ENCODE results near the gene VPS16.

DNA sequence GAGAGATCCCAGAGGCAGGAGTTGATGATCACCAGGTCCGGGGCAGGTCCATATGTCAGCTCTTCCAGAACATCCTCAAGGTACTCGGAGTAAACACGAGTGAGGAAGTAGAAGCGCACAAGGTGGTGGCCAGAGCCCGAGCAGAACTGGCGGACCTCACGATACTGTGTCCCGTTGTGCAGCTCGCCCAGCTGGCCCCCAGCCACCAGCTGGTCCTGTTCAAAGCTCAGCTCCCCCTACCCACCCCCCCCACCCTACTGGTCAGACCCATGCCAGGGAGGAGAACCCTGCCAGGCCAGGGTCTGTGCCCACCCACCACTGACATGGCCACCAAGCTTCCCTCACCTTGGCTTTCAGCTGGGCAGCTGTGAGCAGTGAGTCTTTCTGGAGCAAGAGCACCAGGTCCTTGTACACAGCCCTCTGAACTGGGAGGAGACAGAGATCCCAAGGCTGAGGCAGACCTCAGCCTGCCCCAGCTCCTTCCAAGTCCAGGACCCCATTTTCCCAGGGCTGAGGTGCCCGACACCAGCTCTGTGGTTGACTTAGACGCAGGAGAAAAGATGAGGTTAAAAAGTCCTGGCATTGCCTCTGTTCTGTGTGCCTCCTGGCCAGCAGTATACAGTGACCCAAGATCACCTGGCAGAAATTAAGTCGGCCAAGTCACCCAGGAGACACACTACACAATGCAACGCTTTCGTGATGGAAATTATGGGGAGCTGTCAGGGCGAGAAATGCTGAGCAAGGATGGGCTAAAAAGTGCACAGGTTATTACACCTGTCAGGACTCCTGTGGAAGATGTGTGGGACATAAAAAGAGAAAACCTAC lies 1.5 kb upstream of the VPS16 start:
- TF ChIP-seq, protein P1, sequence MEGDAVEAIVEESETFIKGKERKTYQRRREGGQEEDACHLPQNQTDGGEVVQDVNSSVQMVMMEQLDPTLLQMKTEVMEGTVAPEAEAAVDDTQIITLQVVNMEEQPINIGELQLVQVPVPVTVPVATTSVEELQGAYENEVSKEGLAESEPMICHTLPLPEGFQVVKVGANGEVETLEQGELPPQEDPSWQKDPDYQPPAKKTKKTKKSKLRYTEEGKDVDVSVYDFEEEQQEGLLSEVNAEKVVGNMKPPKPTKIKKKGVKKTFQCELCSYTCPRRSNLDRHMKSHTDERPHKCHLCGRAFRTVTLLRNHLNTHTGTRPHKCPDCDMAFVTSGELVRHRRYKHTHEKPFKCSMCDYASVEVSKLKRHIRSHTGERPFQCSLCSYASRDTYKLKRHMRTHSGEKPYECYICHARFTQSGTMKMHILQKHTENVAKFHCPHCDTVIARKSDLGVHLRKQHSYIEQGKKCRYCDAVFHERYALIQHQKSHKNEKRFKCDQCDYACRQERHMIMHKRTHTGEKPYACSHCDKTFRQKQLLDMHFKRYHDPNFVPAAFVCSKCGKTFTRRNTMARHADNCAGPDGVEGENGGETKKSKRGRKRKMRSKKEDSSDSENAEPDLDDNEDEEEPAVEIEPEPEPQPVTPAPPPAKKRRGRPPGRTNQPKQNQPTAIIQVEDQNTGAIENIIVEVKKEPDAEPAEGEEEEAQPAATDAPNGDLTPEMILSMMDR (IDR thresholded peaks at IDR 0.05 in 2 of 3, conservative IDR thresholded peaks at IDR 0.05 in 1 of 3; ENCODE audit: borderline replicate concordance in 1 of 3, insufficient read depth in 1 of 3, low read depth in 2 of 3, low read length in 2 of 3), result no peak
- TF ChIP-seq RAD21 (IDR thresholded peaks at IDR 0.05; ENCODE audit: low read depth) (no peak), POLR2A (IDR thresholded peaks at IDR 0.05; ENCODE audit: borderline replicate concordance, extremely low read depth, insufficient read depth, insufficient read length) (no peak), REST (IDR thresholded peaks at IDR 0.05; ENCODE audit: low read depth) (no peak), SRF (IDR thresholded peaks at IDR 0.05; ENCODE audit: low read depth) (no peak), YY1 (IDR thresholded peaks at IDR 0.05; ENCODE audit: extremely low read depth, insufficient replicate concordance, low read depth, low read length) (no peak), EZH2 (IDR thresholded peaks at IDR 0.05) (no peak)
